Measurements from ENCODE around the gene RDM1.

- TF ChIP-seq EZH2phosphoT487 (IDR thresholded peaks at IDR 0.05; ENCODE audit: borderline replicate concordance, low read depth) (no peak), CTCF (IDR thresholded peaks at IDR 0.05) (no peak), GABPA (IDR thresholded peaks at IDR 0.05; ENCODE audit: low read depth) (no peak), RAD21 (IDR thresholded peaks at IDR 0.05; ENCODE audit: low read length) (no peak), USF2 (IDR thresholded peaks at IDR 0.05; ENCODE audit: borderline replicate concordance, low read depth, low read length) (no peak), SIN3A (IDR thresholded peaks at IDR 0.05; ENCODE audit: borderline replicate concordance, low read depth, low read length) (no peak), YY1 (IDR thresholded peaks at IDR 0.05; ENCODE audit: low read depth) (no peak)
These were observed 15.2 kb downstream of the RDM1 start for GRCh38 chr17:35915153-35915964.
